PFSK-1 (cell line): ENCODE measurements around the gene PRDM11.

Experiments
- FOXP2 ChIP-seq: optimal IDR thresholded peaks from 2 replicates; pipeline ENCODE3; 2011; ENCODE audit warnings: borderline replicate concordance, control low read depth, inconsistent platforms; ENCODE audit not compliant: insufficient read depth; ENCODE audit errors: extremely low read length, extremely low read depth
- POLR2AphosphoS5 ChIP-seq: IDR thresholded peaks from 2 replicates; pipeline ENCODE4 v1.6.1; 2012; ENCODE audit warnings: low read depth, mild to moderate bottlenecking, control low read depth, low read length, moderate library complexity
- SIN3A ChIP-seq: IDR thresholded peaks from 2 replicates; pipeline ENCODE4 v1.6.1; 2012; ENCODE audit warnings: mild to moderate bottlenecking, low read length, moderate library complexity, borderline replicate concordance; ENCODE audit not compliant: insufficient read depth
- TAF1 ChIP-seq: IDR thresholded peaks from 2 replicates; pipeline ENCODE4 v1.6.1; 2012; ENCODE audit warnings: low read length, control low read depth, borderline replicate concordance; ENCODE audit not compliant: insufficient read depth
- TF ChIP-seq, protein P1 (sequence below), 2 experiments: IDR thresholded peaks; 2 replicates each; pipeline versions ENCODE4 v1.6.1 to v1.8.0; 2011 to 2012; ENCODE audit warnings: low read depth in 2 of 2, low read length in 2 of 2, control low read depth in 1 of 2, inconsistent platforms in 1 of 2, mild to moderate bottlenecking in 1 of 2, moderate library complexity in 1 of 2; ENCODE audit not compliant: insufficient read depth in 1 of 2

Gene PRDM11

DNA sequence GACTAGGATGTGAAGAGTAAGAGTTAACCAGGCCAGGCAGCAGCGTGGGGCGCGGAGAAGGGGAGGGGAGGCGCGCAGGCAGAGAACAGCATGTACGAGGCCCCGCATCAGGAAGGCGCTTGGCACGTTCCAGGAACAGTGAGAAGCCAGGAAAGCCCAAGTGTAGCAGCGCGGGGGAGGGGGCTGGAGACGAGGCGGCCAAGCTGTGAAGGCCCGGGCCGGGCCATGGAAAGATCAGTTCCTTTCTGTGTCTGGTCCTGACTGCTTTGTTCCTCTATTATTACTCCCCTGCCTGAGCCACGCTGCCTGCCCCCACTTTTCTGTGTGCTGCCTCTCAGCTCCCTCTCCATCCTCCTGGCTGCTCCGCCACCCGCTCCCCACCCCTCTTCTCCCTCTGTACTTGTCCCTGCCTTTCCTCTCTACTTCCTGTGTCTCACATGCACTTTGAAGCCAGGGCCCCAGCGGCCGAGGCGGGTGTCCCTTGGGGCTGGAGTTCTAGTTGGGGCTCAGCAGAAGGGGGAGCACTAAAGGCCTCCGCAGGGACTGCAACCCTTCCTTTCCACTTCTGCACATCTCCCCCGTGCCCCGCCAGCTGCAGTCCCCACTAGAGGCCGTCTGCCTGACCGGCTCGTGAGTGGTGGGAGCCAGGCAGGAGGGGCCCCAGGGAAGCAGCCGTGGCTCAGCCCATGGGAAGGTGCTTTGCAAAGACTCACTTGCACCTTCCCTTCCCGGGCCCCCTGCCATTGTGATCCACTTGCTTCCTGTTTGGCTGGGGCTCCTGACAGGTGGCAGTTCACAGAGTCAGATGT, 63.7 kb downstream of the PRDM11 start:
- TF ChIP-seq POLR2AphosphoS5 (no peak), FOXP2 (no peak), TAF1 (no peak), SIN3A (no peak)
- TF ChIP-seq, protein P1, sequence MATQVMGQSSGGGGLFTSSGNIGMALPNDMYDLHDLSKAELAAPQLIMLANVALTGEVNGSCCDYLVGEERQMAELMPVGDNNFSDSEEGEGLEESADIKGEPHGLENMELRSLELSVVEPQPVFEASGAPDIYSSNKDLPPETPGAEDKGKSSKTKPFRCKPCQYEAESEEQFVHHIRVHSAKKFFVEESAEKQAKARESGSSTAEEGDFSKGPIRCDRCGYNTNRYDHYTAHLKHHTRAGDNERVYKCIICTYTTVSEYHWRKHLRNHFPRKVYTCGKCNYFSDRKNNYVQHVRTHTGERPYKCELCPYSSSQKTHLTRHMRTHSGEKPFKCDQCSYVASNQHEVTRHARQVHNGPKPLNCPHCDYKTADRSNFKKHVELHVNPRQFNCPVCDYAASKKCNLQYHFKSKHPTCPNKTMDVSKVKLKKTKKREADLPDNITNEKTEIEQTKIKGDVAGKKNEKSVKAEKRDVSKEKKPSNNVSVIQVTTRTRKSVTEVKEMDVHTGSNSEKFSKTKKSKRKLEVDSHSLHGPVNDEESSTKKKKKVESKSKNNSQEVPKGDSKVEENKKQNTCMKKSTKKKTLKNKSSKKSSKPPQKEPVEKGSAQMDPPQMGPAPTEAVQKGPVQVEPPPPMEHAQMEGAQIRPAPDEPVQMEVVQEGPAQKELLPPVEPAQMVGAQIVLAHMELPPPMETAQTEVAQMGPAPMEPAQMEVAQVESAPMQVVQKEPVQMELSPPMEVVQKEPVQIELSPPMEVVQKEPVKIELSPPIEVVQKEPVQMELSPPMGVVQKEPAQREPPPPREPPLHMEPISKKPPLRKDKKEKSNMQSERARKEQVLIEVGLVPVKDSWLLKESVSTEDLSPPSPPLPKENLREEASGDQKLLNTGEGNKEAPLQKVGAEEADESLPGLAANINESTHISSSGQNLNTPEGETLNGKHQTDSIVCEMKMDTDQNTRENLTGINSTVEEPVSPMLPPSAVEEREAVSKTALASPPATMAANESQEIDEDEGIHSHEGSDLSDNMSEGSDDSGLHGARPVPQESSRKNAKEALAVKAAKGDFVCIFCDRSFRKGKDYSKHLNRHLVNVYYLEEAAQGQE (IDR thresholded peaks at IDR 0.05; ENCODE audit: insufficient read depth in 1 of 2, low read depth in 2 of 2, low read length in 2 of 2): no peak

- TF ChIP-seq, protein P1 (IDR thresholded peaks at IDR 0.05; ENCODE audit: insufficient read depth in 1 of 2, low read depth in 2 of 2, low read length in 2 of 2): no peak
- TF ChIP-seq FOXP2 (no peak), TAF1 (no peak), SIN3A (no peak)
Observed at GRCh38 chr11:45210846-45211245, 64.4 kb downstream of the PRDM11 start.

GRCh38 chr11:45211732-45212131, 65.3 kb downstream of the PRDM11 start:
- TF ChIP-seq, protein P1 (IDR thresholded peaks at IDR 0.05; ENCODE audit: insufficient read depth in 1 of 2, low read depth in 2 of 2, low read length in 2 of 2): no peak
- no peak for TF ChIP-seq POLR2AphosphoS5
- TF ChIP-seq FOXP2: no peak
- no peak for TF ChIP-seq TAF1
- no peak for TF ChIP-seq SIN3A

- TF ChIP-seq TAF1 (no peak), SIN3A (no peak), FOXP2 (no peak), POLR2AphosphoS5 (no peak)
- TF ChIP-seq, protein P1 (IDR thresholded peaks at IDR 0.05; ENCODE audit: insufficient read depth in 1 of 2, low read depth in 2 of 2, low read length in 2 of 2): no peak
Observed at GRCh38 chr11:45212566-45213315, 66.3 kb downstream of the PRDM11 start.
